Fibroblast of mammary gland (primary cell): ENCODE data around the gene GLI3.

Experiments
- DNase-seq: peaks from one replicate; pipeline ENCODE4 v3.0.0-alpha.2; 2010; ENCODE audit warnings: low read depth
- H3K4me3 ChIP-seq: 2 replicates; pipeline ENCODE4 v1.5.1; 2011; ENCODE audit warnings: low read depth, mild to moderate bottlenecking, low read length, moderate library complexity; ENCODE audit not compliant: control insufficient read depth
- TF ChIP-seq, protein P1 (sequence below): conservative IDR thresholded peaks from 2 replicates; pipeline ENCODE4 v1.5.1; 2011; ENCODE audit warnings: low read depth, low read length, inconsistent platforms; ENCODE audit not compliant: control insufficient read depth, insufficient read depth

The GLI3 gene

DNA sequence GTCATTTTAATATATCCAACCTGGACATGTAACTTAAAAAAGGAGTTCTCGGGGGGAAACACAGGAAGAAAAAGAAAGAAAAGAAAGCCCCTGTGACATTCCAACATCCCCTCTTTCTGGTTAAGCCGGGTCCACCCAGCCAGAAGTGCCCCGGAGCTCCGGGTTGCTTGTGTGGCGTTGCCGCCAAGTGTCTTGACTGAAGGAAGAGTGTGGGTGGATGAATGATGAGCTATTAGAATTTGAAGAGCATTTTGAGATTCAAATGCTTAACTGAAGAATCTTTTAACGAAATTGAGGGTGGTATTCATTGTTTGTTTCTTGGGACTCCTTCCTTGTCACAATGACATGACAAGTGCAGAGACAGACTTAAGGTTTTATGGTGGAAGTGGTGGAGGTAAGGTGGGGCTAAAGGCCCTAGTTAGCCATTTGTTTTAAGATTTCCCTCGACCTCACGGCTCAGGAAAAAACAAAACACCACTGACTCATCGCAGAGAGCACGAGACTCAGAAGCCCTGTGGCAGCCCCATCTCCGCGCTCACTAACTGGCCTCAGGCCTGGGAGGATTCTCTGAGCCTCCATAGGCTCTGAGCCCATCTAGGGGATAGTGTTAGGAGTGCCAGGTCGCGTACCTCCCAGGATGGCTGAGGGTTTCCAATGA lies 1.8 kb upstream of the GLI3 start:
- DNase-seq = peak; percentile 87
- no peak overlapping the region for H3K4me3 ChIP-seq
- TF ChIP-seq, protein P1, sequence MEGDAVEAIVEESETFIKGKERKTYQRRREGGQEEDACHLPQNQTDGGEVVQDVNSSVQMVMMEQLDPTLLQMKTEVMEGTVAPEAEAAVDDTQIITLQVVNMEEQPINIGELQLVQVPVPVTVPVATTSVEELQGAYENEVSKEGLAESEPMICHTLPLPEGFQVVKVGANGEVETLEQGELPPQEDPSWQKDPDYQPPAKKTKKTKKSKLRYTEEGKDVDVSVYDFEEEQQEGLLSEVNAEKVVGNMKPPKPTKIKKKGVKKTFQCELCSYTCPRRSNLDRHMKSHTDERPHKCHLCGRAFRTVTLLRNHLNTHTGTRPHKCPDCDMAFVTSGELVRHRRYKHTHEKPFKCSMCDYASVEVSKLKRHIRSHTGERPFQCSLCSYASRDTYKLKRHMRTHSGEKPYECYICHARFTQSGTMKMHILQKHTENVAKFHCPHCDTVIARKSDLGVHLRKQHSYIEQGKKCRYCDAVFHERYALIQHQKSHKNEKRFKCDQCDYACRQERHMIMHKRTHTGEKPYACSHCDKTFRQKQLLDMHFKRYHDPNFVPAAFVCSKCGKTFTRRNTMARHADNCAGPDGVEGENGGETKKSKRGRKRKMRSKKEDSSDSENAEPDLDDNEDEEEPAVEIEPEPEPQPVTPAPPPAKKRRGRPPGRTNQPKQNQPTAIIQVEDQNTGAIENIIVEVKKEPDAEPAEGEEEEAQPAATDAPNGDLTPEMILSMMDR = no peak

DNA sequence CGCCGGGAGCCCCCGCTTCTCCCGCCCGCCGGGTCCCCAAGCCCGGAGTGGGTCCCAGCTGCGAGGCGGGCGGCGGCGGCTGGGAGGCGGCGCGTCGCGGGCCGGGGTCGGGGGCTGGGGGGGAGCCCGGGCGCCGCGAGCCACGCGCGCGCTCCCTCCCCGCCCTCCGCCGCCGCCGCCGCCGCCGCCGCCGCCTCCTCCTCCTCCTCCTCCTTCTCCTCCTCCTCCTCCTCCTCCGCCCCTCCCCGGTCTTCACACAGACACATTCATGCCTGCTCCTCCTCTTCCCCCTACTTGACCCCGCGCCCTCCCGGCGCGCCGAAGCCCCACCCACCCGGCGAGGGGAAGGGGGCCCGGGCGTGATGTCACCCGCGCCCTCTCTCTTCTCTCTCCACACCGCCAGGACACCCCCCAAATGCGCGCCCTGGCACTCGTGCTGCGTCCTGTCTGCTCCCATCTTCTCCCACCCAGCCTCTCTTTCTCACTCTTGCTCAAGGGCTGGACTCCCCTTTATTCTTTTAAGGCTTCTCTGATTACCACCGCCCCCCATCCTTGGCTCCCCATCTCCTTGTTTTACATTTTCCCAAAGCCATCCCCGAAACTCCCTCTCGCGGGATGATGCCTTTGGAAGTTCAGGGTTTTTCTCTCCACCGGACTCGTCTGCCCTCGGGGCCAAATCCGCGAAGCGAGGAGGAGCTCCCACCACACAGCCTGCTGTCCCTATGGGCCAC lies 967 bp upstream of the GLI3 start:
- TF ChIP-seq, protein P1 = no peak
- peak overlapping the region; percentile 79 for H3K4me3 ChIP-seq
- peak; percentile 63 for DNase-seq

DNA sequence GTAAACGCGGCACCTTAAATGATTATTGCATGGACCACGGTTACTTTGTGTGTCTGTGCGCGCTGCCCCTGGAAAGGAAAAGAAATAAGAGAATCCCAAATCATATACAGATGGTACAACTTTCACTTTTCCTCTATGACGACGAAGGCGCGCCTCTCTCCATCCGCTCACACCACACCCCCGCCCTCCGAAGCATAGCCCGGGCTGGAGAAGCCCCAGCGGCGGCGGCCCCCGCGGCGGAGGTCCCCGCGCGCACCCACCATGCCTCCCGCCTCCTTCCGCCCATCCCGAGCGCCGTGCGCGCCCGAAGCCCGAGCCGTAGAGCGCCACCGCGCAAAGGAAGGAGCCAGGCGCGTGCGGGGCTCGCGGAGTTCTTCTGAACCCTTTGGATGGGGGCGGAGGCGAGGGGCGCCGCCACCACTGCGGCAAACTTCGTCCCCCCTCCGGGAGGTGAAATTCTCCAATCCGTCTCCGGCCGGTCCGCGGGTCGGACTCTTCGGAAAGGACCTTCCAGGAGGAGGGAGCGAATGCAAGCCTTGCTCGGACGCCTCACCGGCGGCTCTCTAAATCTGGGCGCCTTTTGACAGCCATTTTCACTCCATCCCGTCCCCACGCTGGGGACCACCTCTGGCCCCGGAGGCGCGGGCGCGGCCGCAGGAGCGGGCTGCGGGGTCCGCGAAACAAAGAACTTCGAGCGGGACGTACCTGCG lies 588 bp downstream of the GLI3 start:
- TF ChIP-seq, protein P1 = no peak
- H3K4me3 ChIP-seq = peak overlapping the region; percentile 79
- peak; percentile 77 for DNase-seq

DNA sequence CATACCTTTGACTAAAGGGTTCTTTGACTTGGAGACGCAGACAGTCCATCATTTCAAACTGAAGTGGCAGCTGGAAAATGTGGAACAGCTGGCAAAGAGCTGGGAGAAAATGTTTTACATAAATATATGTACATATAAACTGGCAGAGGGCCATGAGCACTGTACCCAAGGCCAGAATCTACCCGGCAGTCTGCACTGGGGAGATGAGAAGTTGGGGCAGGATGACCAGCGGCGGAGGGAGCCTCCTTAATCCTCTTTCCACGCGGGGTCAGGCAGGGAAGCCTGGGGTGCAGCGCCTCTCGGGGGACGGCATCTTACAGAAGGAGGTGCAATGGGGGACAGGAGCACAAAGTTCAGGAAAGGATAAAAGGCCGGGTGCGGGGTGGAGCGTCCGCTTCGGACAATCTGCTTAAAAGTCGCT lies 1.3 kb downstream of the GLI3 start:
- peak overlapping the region; percentile 79 for H3K4me3 ChIP-seq
- no peak for DNase-seq
- TF ChIP-seq, protein P1 = no peak

DNA sequence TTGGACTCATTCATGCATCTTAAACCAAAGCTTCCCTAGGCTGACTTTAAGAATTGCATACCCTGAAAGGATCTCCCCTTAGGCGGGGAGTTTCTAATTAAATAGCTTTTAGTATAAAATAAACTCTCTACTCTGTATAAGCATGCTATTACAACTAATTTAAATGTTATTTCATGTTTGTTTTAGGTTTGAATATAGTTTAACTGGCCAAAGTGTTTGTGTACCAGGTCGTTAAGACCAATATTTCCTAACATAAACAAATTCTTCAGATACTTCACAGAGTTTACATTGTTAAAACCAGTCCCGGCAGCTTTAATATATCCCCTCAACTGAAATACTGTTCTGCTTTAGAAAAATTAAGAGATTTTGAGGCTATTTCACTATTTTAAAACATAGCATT lies 2.3 kb downstream of the GLI3 start:
- no peak overlapping the region for H3K4me3 ChIP-seq
- TF ChIP-seq, protein P1 = no peak
- DNase-seq = no peak

DNA sequence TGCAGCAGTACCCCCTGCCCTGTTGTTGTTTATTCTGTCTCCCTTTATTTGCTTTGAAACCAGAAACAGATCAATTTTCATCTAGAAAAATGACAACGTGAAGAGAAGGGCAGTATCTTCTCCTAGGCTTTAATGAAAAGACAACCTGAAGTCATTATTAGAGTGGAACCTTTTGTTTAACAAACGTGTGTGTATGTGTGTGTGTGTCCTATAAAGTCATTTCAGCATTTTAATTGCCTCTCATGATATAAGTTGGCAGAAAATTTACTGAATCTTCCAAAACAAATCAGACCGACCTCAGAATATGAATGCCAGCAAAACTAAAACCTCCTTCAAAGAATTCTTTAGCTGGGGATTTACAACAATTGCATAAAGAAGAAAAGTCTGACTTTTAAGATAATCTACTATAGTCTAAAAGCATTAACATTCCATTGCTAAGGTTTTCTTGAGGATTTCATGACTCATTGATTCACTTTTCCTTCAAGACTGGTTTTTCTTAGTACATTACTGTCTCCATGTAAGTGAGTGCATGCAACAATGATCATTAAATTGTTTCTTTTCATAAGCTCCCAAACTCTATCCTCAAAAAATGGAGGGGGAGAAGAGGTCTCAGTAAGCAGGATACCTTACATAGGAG lies 3.2 kb downstream of the GLI3 start:
- peak; percentile 44 for DNase-seq
- TF ChIP-seq, protein P1 = no peak

More for the DNA sequence above, 3.2 kb downstream of the GLI3 start:
- no peak overlapping the region for H3K4me3 ChIP-seq
